Stimulated activated CD4-positive, alpha-beta T cell treated with anti-CD3 and anti-CD28 coated beads, Interleukin-2, amount 100 ng/mL, for 48 hours (primary cell): Measurements from ENCODE around the gene SAE1.
A peak's percentile ranks its signal among the peaks of the same experiment; 100 is the strongest.

Source experiments
- DNase-seq, 2 donors: peaks; one replicate each; pipeline ENCODE4 v3.0.0-alpha.2; 2020

SAE1 gene

DNA sequence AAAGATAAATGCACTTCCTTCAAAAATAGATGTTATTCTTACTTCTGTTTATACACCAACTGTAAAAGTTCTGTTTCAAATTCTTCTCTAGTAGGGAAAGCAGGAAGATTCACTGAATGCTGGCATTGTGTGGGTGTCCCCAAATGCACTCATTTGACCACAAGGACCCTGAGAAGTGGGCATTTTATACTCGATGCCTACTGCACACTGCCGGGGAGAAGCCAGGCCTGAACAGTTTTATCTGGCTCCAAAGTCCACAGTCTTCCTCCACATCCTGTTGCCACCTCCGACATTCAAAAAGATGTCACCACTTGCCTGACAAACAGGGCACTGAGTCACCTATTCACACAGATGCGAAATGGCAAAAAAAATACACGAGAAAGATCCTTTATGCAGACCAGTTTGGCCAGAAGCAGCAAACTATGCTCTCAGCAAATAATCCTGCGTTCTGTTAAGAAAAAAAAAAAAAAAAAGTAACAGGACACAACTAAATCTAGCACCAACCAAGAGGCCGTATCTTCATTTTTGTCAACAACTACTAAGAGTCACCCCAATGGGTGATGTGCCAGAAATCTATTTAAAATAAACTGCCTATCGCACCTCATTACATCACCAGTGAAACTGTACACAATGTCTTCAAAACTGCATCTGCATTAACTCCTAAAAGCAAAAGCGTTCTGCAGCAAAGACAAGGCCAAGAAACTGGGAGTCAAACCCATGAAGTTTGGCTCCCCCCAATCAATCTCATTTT is 23.3 kb upstream of the SAE1 start:
- DNase-seq = no peak

DNA sequence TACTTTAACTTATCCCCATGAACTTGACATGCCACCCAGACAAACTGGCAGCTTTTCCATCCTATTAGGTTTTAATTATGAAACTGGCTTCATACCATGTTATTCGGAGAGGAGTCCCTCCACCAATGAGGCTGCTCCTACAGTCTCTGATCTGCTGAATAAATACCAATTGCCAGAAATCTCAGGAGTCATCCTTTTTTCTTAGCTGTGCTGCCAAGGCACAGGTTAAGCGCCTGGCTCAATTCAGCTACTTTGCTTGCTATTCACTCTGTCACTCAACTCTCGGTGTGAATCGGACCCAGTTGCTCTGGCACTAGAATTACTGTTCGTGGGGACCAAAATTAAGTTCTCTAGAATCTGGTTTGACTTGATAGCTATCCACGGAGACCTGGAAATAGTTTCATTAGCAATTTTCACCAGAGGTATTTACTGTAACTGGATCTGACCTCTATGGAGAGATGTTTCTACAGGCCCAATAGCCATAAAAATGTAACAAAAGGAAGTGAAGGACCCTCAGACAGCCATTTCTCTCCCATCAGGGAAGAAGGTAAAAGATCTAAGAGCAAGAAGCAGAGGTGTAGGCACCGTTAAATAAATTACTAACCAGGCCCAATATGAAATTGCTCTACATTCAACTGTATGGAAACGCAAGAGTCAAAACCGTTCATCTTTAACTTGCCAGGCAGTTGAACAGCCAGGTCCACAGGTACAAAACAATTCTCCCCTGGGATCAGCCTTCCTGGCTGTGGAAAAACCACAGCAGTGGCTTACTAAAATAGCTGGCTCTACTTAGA is 22.5 kb upstream of the SAE1 start:
- DNase-seq = no peak

DNA sequence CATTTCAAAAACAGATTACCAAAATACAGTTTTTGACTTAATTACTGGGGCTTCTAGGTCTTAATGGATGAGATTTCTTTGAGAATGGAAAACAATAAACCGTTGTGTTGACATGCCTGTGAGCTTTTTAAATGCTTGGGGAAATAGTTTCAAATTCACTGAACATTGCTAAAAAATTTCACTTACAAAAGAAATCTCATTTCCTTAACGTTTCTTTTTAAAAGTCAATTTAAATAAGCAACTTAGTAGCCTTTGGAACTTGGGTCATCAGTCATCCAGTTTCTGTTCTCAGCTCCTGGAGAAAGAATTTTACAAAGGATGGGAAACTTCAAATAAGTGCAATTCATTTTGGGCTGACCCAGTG is 21.5 kb upstream of the SAE1 start:
- DNase-seq = no peak

DNA sequence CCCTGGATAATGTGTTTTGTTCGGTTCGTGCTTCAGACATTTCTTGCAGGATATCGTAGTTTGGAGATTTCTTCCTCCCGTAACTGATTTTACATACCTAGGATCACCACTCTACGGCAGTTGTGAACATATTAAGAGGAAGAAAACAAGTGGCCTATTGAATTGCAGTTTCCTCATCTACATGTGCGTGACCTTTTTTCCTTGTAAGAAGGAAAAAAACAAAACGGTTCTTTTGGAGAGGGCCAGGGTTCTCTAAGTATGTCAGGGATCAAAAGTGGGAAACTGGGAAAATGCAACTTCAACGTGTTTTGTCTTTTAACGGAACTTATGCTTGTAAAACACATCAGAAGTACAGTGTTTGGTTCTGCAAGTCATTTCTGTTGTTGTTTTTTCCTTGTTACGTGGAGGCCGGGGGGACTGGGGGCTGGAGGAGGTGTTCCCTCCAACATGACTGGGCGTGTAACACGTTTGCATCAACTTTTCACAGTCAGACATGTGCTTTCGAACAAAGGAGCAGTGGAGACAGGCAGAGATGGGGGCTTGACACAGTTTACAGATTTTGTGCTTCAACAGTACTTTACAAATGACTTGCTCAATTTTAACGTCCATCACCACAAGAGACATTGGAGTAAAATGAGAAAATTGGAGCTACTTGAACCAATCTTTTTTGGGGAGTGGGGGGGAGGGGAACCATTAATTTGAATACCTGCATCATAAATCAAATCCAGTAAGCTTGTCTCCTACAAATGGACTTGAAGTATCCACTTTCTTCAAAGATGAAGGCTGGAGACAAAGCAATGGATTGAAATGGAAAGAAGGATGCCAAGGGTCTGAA is 20.9 kb upstream of the SAE1 start:
- DNase-seq = peak in 1 of 2 donors; percentile 43

DNA sequence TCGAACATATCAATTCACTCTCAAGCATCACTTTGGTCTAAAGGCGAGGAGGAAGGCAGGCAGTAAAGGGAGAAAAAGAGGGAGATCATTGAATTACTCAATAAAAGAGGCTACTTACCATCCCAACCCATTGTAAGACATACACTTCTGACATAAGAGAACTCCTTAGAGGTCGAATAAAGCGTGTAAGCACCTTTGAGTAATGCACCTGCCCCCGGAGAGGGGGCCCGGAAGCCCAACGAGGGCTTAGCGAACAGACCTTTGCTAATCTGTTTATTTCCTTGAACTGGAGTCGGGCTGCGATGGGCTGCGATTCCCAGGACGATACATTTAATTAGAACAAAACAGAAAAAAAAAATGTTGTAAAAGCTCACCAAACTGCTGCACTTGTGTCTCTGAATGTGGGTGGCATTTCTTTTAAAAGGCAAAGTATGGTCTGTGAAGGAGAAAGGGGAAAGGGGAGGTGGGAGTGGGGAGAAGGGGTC is 20.1 kb upstream of the SAE1 start:
- DNase-seq = no peak

DNA sequence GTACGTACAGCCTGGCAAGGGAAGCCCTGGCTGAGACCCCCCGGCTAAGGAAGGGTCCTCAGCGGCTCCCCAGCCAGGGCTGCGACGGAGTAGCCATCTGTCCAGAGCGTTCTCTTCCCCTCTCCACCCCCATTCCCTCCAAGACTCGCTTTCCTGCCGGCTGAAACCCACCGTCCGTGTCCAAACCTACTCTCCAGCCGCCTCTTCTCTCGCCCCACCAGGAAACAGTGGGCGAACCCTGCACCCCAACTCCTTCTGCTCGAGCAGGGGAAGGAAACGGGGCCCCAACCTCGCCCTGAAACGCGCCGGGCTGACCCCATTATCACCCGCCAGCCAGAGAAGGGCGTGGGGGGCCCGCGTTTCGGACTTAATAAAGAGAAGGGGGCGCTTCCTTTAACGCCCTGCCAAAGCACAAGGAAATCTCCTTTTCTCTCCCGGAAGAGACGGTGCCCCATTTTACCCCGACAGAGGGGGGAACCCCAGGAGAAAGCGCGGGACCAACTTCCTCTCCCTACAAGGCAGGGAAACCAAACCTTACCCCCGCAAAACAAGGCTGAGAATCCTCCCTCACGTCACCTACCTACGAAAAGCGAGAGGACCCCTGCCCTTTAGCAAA is 19.5 kb upstream of the SAE1 start:
- peak in 1 of 2 donors; percentile 36 for DNase-seq

DNA sequence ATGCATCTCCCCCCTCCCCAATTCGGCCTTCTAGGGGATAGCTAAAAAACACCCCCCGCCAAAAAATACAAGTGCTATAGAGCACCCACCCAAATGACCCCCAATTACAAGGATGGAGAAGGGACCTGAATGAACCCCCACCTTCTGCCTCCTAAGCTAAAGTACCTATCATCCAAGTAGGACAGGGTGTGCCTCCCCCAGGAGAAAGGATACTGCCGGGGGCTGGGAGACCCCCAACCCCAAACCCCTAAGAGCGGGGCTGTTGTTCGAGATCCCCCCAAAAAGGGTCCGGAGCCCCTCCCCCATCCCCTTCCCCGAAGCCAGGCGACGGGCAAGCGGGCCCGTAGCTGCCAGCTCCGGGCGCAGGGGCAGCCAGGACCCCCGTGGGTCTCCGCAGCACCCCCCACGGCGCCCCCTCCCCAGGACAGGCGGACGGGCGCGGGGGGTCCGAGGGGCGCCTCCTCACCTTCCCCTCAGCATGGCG is 18.9 kb upstream of the SAE1 start:
- DNase-seq = no peak

DNA sequence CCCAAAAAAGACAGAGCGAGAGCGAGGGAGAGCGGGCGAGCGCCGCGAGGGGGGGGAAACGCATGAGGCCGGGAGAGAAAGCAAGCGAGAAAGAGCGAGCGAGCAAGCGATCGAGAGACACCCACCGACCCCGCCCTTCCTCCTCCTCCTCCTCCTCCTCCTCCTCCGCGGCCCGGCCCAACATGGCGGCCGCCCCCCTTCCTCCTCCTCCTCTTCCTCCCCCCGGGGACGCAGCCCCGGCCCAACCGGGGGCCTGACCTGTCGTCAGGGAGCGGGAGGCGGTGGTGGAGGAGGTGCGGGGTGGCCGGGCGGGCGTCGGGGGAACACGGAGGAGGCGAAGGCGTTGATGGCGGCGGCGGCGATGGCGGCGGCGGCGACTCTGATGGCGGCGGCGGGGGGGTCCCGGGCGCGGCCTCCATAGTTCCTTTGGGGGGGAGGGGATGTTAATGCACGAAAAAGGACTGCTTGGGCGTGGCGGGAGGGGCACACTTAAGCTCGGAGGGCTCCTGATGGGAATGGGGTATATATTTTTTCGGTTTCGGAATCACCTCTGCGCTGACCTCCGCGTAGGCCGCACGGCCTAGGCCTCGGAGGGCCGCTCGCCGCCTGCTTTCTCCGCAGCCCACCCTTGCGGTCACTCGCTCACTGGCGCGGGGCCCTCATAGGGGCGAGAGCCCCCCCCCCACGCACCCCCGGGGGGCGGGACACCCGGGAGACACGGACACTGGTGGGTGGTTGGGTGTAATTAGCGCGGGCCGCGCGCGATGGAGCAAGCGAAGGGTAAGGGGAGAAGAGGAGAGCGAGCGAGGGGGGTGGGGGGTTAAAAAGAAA is 18.3 kb upstream of the SAE1 start:
- DNase-seq = peak; percentile 72 to 73

DNA sequence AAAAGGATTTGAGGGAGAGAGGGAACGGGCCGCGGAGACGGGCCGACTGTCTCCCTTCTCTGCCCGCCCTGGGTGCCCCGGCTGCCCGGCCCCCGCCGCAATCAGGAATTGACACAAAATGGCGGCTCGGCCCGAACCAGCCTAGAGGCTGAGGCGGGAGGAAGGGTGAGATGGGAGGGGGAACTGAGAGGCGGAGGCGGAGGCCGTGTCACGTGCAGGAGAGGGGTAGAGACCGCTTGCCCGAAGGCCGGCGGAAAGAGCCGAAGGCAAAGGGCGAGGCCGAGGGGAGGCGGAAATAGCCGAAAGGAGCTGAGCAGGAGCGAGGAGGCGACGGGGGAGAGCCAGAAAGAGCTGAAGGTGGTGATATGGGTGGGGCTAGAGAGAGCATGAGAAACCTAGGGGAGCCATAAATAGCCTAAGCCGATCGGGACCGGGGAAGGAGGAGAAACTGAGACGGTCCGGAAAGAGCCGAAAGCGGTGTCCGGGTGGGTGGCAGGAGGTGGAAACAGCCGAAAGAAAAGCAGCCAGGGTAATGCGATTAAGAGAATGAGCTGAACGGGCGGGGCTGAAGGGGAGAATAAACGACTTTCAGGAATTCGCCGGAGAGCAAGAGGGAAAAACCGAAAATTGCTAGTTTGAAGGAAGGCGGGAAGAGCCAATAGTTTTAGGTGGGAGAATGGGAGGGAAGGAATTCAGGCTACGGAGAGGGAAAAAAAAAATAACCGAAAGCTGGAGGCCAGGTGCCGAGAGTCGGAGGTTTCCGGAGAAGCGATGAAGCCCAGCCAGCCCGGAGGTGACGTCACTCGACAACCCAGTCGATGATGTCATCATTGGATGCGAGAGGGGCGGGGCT is 17.4 kb upstream of the SAE1 start, which contains the start of gene ZC3H4:
Gene ZC3H4 (minus strand): TSS at position 780 of the 853 bp plus-strand sequence. CDS start 1,192 bp downstream, outside the sequence.
- peak; percentile 97 for DNase-seq

DNA sequence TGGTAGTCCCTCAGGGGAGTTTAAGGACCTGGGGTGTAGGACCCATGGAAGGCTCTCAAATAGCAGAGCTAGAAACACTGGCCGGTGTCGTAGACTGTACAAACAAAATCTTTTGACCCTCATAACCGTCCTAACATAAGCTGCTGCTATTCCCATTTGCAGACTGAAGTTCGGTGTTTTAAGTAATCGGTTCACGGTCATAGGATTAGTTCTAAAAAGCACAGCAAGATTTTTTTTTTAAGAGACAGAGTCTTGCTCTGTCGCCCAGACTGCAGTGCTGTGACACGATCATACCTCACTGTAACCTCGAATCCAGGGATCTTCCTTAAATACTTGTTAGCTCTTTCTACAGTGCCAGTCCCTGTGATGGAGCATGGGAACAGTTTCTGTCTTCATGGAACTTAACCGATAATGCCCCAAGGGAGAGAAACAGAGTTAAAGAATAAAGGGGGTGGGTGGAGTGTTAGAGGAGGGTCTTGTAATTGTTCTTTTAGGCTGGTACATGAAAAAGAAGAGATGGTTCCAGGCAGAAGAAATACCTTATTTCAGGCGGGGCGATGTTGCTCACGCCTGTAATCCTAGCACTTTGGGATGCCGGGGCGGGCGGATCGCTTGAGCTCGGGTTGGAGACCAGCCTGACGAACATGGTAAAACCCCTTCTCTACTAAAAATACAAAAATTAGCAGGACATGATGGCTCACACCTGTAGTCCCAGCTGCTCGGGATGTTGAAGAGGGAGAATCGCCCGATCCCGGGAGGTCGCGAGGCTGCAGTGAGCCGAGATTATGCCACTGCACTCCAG is 16.6 kb upstream of the SAE1 start:
- no peak for DNase-seq

DNA sequence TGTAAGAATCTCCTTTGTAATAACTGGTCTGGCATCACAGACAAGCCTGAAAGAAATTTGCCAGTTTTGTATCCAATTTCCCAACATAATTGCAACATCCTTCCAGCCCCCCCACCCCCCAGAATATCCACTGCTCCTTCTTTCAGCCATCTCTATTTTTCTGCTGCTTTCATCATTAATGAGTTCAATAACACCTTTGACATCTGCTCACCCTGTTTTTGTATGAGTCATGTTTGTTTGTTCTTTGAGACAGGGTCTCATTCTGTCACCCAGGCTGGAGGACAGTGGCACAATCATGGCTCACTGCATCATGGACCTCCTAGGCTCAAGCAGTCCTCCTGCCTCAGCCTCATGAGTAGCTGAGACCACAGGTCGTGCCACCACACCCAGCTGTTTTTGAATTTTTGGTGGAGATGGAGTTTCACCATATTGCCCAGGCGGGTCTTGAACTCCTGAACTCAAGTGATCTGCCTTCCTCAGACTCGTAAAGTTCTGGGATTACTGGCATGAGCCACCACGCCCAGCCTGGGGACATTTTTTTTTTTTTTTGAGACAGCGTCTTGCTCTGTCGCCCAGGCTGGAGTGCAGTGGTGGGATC is 10.1 kb upstream of the SAE1 start:
- no peak for DNase-seq

DNA sequence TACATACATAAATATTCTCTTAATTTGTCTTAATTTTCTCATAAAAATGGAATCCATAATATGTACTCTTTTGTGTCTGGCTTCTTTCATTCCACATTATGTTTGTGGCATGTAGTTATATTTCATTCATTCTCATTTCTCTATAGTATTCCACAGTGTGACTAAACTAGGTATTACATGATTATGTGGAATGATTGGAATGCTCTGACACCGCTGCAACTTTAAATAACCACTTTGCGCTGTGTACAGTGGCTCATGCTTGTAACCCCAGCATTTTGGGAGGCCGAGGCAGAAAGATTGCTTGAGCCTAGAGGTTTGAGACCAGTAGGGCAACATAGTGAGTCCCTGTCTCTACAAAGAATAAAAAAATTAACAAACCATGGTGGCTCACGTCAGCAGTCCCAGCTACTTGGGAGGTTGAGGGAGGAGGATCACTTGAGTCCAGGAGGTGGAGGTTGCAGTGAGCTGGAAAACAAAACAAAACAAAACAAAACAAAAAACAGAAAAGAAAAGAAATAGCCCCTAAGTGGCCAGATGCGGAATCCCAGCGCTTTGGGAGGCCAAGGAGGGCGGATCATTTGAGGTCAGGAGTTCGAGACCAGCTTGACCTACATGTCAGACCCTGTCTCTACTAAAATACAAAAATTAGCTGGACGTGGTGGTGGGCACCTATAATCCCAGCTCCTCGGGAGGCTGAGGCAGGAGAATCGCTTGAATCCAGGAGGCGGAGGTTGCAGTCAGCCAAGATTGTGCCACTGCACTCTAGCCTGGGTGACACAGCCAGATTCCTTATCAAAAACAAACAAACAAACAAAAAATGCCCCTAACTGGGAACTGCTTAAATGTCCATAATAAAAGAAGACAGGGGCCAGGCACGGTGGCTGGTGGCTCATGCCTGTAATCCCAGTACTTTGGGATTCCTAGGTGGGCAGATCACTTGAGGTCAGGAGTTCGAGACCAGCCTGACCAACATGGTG is 8.0 kb upstream of the SAE1 start:
- DNase-seq = no peak

DNA sequence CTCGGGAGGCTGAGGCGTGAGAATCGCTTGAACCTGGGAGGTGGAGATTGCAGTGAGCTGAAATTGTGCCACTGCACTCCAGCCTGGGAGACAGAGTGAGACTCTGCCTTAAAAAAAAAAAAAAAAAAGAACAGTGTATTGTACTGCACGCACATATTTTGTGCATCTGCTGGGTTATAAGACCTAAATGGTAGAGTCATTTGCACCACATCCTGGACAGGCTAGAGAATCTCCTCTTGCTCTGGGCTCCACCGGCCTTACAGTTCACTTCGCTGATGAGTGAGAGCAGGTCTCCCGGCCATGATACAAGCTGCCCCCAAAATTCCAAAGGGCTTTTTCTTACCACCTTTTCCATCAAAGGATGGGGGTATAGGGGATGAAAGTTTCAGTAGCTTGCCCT is 7.2 kb upstream of the SAE1 start:
- DNase-seq = no peak

DNA sequence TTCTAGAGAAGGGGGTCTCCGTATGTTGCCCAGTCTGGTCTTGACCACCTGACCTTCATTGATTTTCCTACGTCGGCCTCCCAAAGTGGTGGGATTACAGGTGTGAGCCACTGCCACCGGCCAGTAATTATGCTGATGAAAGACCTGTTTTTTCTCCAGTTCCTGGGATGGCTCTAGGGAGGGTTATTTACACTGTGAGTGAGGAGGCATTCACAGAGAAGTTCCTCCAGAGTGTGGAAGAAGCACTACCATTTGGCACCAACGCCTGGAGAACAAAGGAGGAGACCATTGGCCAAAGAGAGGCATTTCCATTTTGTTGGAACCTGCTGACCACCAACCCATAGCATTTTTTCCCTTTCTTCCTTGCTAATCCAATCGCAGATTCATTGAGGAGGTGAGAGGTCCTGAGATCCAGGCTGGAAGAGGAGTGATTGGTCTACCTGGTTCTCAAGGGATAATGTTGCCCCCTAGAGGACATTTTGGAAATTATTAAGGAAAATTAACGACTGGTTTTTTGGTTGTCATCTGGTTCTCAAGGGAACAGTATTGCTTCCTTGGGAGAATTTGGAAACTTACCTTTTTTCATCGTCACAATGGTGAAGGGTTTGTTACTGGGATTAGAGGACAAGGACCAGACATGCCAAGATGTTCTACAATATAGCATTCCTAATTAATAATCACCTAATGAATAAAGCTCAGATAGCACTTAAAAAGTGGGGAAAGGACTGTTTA is 5.5 kb upstream of the SAE1 start:
- no peak for DNase-seq

DNA sequence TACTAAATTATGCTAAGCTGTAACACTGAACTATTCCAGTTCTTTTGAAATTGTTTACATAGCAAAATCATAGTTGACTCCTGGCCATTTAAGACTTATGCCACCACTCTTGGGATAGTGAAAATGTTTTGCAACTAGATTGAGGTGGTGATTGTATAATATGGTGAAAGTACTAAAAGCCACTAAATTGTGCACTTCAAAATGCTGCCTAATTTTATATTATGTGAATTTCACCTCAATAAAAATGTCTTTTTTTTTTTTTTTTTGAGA is 5.0 kb upstream of the SAE1 start:
- DNase-seq = no peak

DNA sequence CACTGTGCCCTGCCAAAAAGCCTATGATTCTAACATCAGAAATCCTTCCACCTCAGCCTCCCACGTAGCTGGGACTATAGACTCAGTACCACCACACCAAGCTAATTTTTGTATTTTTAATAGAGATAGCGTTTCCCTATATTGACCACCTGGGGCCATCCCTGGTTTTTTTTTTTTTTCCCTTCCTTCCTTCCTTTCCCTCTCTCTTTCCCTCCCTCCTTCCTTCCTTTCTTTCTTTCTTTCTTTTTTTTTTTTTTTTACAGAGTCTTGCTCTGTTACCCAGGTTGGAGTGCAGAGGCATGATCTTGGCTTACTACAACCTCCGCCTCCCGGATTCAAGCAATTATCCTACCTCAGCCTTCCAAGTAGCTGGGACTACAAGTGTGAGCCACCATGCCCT is 1.1 kb upstream of the SAE1 start:
- DNase-seq = no peak

DNA sequence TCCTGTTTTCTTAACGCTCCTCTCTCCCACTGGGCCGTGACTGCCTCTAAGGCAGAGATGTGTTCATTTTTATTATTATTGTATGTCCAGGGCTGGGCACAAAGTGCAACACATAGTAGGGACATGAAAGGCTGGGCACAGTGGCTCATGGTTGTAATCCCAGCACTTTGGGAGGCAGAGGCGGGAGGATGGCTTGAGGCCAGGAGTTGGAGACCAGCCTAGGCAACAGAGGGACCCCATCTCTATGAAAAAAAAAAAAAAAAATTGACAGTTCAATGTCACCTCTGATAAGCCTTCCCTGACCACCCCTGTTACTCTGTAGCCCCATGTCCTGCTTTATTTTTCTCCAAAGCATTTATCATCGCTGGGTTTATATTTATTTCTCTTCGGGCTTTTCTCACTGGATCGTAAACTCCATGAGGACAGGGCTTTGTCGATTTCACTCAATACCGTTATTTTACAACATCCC is 481 bp upstream of the SAE1 start:
- DNase-seq = no peak
